C4-2B (cell line): ENCODE measurements around the gene MSI2.

ENCODE experiments used
- H3K27ac ChIP-seq: fragments of 450-650 bp; 2 replicates; pipeline ENCODE4 v1.5.1; 2017
- ZFX ChIP-seq: fragments of 450-650 bp; IDR thresholded peaks from 2 replicates; pipeline ENCODE4 v1.6.1; 2017
- TF ChIP-seq, protein P1 (sequence below): fragments of 450-650 bp; conservative IDR thresholded peaks from 2 replicates; pipeline ENCODE4 v1.5.1; 2017; ENCODE audit warnings: mild to moderate bottlenecking

Gene MSI2

GRCh38 chr17:57641761-57642160 lies 385.4 kb downstream of the MSI2 start:
- no peak for TF ChIP-seq ZFX
- TF ChIP-seq, protein P1, sequence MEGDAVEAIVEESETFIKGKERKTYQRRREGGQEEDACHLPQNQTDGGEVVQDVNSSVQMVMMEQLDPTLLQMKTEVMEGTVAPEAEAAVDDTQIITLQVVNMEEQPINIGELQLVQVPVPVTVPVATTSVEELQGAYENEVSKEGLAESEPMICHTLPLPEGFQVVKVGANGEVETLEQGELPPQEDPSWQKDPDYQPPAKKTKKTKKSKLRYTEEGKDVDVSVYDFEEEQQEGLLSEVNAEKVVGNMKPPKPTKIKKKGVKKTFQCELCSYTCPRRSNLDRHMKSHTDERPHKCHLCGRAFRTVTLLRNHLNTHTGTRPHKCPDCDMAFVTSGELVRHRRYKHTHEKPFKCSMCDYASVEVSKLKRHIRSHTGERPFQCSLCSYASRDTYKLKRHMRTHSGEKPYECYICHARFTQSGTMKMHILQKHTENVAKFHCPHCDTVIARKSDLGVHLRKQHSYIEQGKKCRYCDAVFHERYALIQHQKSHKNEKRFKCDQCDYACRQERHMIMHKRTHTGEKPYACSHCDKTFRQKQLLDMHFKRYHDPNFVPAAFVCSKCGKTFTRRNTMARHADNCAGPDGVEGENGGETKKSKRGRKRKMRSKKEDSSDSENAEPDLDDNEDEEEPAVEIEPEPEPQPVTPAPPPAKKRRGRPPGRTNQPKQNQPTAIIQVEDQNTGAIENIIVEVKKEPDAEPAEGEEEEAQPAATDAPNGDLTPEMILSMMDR: no peak
- no peak overlapping the region for H3K27ac ChIP-seq

- TF ChIP-seq ZFX: no peak
- TF ChIP-seq, protein P1: no peak
- H3K27ac ChIP-seq: no peak overlapping the region
Observed at GRCh38 chr17:57643062-57643461, 386.7 kb downstream of the MSI2 start.

GRCh38 chr17:57644326-57644725 lies 388.0 kb downstream of the MSI2 start:
- H3K27ac ChIP-seq: no peak overlapping the region
- no peak for TF ChIP-seq ZFX
- TF ChIP-seq, protein P1: no peak

DNA sequence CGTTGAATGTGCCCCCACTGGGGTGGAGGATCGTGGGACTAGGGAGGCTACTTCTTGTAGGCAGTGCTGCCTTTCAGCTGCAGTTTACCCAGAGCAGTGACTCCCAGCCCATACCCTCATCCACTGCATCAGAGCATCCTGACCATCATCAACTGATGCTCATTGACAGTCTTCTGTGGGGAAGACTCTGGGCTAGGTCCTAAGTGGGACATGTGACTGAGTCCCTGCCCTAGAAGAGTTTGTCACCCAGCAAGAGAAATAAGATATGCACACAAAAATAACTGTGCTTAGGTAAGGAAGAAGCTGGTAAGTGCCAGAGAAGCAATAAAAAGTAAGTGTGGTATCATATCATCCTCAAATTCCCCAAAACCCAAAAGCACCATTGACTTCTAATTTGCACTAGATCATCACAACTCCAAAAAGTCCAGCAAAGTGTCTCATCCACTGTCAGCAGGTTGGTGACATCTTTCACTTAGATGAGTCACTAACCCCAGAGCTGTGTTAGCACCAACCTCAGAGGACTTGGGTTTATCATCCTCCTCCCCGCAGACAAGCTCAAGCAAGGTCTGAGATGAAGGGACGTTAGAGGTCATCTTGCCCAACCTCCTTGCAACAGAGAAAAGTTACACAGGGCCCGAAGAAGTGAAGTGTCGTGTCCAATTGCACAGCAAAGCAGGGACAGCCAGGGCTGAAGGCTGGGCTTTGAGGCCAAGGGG lies 389.8 kb downstream of the MSI2 start:
- TF ChIP-seq ZFX: no peak
- H3K27ac ChIP-seq: no peak overlapping the region

GRCh38 chr17:57648720-57649119 lies 392.4 kb downstream of the MSI2 start:
- TF ChIP-seq ZFX: no peak
- TF ChIP-seq, protein P1: no peak

DNA sequence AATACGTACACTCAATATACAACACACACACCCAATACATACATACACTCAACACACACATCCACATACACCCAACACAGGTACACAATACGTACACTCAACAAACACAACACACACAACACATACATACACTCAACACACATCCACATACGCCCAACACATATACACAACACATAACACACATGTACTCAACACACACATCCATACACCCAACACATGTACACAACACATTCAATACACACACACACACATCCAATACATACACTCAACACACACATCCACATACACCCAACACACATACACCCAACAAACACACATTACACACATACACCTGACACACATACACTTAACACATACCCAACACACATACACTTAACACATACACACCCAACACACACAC lies 392.9 kb downstream of the MSI2 start:
- TF ChIP-seq, protein P1: no peak
- TF ChIP-seq ZFX: no peak
- no peak overlapping the region for H3K27ac ChIP-seq

More at GRCh38 chr17:57648720-57649119, 392.4 kb downstream of the MSI2 start:
- H3K27ac ChIP-seq: no peak overlapping the region

DNA sequence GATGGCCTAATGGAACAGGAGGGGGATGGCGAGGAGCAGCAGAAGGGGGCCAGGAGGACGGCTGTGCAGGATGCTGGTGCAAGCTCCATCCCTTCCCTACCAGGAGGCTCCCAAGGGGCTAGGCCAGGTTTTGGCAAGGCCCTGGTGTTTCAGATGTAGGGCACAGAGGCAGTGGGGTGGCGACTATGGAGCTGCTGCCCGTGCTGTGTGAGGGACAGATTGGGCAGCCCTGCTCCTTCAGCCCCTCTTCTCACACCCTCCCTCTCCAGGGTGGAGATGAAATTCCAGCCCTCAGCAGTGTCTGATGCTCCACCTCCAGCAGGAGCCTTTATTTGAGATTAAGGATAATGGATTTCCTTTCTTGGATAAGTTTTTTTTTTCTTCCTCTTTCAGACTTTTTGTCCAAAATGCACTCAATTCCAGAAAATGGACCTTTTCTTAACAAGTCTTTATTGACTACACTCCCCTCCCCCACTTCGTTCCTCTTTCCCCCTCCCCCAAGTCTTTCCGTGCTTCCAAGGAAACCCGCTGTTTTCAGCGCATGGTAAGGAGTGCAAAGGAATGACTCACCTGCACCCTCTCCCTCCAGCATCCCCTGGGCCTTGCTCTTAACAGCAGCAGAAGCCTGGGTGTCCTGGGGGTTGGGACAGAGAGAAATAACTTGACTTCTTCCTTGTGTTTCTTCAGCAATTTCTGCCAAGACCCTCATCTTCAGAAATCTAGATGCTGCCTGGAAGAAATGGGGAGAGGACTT lies 393.6 kb downstream of the MSI2 start:
- TF ChIP-seq, protein P1: no peak
- TF ChIP-seq ZFX: no peak
- H3K27ac ChIP-seq: no peak overlapping the region
